ENCODE measurements around the gene TOE1. TPM values are rescaled to one million over a fixed set of nuclear protein-coding genes. Genes with fewer than 3 reads are reported as not detected.

TOE1 gene
- total and polyA plus RNA-seq, 2 of the 8 experiments (the other 6 are each of a cell fraction or from before 2014, with no cell fraction given): 15.2 to 25.8 TPM

GRCh38 chr1:45346473-45346872 is 6.5 kb downstream of the TOE1 start (continued):
- no peak for TF ChIP-seq NANOG (IDR thresholded peaks at IDR 0.05; ENCODE audit: insufficient read depth, low read depth, low read length, poor library complexity, severe bottlenecking)
